Activated naive CD8-positive, alpha-beta T cell (primary cell): Measurements from ENCODE around the gene KRT3.

Source experiments
- H3K27ac Mint-ChIP-seq: one replicate; pipeline ENCODE4 v1.8.0; 2021; ENCODE audit warnings: mixed read lengths
- H3K27me3 Mint-ChIP-seq: one replicate; pipeline ENCODE4 v1.8.0; 2021; ENCODE audit warnings: mixed read lengths
- H3K36me3 Mint-ChIP-seq: one replicate; pipeline ENCODE4 v1.8.0; 2021; ENCODE audit warnings: mixed read lengths
- H3K4me1 Mint-ChIP-seq: one replicate; pipeline ENCODE4 v1.8.0; 2021; ENCODE audit warnings: low read depth, mixed read lengths
- H3K4me3 Mint-ChIP-seq: one replicate; pipeline ENCODE4 v1.8.0; 2021; ENCODE audit warnings: mild to moderate bottlenecking, mixed read lengths
- H3K9me3 Mint-ChIP-seq: one replicate; pipeline ENCODE4 v1.8.0; 2021; ENCODE audit warnings: low read depth, mixed read lengths

Gene KRT3

DNA sequence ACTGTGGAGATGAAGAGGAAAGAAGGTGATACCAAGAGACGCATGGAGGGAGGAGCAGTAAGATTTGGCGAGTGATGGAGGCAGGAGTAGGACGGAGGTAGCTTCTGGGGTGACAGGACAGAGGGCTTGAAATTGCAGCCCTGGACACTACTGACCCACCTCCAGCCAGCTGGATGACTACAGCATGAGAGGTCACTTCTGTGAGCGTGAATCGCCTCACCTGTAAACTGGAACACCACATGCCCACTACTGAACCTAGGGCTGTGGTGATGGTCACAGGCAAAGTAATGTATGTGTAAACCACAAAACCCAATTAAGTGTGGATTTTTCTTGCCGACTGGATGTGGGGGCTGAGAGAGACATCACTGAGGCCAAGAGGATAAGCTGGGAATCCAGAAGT lies 24.6 kb upstream of the KRT3 start:
- Mint-ChIP-seq H3K4me1 (peaks cover 18% of the 10 kb centered on the region), H3K9me3 (no peaks in the 10 kb centered on the region), H3K4me3 (no peak overlapping the region), H3K36me3 (no peaks in the 10 kb centered on the region), H3K27me3 (no peaks in the 10 kb centered on the region), H3K27ac (no peak overlapping the region)

DNA sequence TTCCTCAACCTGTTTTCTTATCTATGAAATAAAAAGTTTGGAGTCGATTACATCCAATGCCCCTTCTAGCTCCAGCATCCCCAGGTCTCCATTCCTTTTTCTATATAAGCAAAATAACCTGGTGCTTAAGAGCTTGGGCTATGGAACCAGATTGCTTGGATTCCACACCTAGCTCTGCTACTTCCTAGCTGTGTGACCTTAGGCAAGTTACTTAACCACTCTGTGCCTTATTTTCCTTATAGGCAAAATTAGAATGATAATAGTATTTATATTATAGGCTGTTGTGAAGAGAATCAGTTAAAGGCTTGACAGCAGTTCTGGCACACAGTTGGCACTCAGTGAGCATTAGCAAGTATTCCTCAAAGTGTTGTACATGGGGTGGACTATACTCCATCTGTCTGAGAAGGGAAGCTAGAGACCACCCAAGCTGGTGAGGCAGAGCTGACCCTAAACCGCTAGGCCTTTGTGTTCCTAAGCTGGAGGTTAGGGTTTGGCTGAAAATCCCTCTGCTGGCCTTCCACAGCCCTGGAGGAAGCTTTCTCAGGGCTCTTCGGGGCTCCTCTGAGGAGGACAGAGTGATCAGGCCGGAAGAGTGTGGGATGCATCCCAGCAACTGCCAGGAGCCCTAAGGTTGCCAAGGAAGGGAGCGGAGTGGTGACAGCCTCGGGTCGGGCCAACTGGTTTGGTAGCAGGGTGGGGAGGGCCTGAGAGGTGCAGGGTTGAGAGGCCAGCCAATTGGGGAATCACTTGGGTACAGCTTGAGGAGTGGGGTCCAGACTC lies 24.0 kb upstream of the KRT3 start:
- Mint-ChIP-seq H3K27ac (no peak overlapping the region), H3K4me3 (no peak overlapping the region), H3K36me3 (no peaks in the 10 kb centered on the region), H3K4me1 (peaks cover 18% of the 10 kb centered on the region), H3K9me3 (no peaks in the 10 kb centered on the region), H3K27me3 (no peaks in the 10 kb centered on the region)

DNA sequence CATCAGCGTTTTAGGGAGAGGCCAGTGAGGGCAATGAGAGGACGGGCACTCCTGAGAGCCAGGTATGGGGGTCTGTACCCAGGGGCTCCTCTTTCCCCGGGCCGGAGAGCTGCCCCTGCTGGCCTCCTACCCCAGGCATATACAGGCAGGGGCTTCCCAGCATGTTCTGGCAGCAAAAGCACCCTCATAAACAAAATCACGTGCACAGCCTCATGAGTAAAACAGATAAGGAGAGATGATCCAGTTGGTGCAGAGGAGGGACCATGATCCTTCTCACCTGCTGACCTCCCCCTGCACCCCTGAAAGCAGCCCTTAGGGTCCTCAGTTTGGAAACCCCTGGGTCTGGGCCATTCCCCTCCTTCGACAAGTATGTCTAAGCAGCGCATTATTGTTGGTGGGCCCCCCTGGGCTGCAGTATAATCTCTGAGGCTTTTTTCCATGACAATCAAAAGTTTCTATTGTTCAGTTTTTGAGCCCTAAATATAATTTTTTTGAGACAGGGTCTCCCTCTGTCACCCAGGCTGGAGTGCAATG lies 23.0 kb upstream of the KRT3 start:
- no peaks in the 10 kb centered on the region for H3K27me3 Mint-ChIP-seq
- H3K36me3 Mint-ChIP-seq: no peaks in the 10 kb centered on the region
- no peak overlapping the region for H3K4me3 Mint-ChIP-seq
- no peak overlapping the region for H3K27ac Mint-ChIP-seq
- H3K4me1 Mint-ChIP-seq: peaks cover 18% of the 10 kb centered on the region
- no peaks in the 10 kb centered on the region for H3K9me3 Mint-ChIP-seq

DNA sequence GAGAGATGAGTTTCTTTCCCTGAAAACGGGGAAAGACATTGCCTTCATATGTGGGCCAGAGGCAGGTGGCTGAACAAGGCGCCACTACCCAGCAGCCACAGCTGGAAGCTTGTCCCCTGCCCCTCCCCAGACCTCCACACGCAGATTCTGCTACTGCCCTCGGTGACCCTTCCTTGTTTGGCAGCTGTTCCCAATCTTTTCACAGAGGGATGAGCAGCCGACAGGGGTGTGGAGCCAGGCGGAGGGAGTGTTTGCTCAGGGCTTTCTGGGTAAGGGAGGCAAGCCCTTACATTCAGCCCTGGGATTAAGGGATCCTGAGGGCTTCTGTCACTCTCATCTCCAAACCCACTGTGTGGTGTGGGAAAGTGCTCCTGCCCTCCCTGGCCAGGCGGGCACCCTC lies 22.5 kb upstream of the KRT3 start:
- H3K27ac Mint-ChIP-seq: no peak overlapping the region
- no peaks in the 10 kb centered on the region for H3K27me3 Mint-ChIP-seq
- H3K4me3 Mint-ChIP-seq: no peak overlapping the region
- no peaks in the 10 kb centered on the region for H3K36me3 Mint-ChIP-seq
- H3K9me3 Mint-ChIP-seq: no peaks in the 10 kb centered on the region
- H3K4me1 Mint-ChIP-seq: peaks cover 18% of the 10 kb centered on the region

DNA sequence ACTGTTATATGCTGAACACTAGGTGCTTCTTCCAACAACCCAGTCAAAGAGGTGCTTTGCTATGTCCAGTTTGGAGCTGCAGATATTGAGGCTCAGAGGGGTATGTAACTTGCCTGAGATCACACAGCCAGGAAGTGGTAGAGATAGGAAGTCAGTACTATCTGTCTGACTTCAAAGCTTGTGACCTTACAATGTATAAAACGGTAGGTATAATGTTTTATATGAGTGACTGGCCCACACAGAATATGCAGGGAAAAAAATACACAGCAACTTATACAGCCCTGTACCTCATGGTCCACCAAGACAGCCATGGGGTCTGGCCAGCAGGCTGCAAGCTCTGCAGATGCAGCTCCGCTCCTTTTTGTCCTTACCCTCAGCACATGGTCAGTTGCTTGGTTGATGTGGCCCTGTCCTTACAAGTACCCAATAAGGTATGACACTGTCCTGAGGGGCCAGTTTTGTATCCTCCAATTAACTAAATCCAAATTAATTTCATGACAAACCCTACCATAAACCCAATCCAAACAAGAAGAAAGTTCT lies 21.9 kb upstream of the KRT3 start:
- no peaks in the 10 kb centered on the region for H3K27me3 Mint-ChIP-seq
- H3K9me3 Mint-ChIP-seq: no peaks in the 10 kb centered on the region
- H3K4me1 Mint-ChIP-seq: peaks cover 18% of the 10 kb centered on the region
- H3K27ac Mint-ChIP-seq: no peak overlapping the region
- H3K4me3 Mint-ChIP-seq: no peak overlapping the region
- H3K36me3 Mint-ChIP-seq: no peaks in the 10 kb centered on the region

DNA sequence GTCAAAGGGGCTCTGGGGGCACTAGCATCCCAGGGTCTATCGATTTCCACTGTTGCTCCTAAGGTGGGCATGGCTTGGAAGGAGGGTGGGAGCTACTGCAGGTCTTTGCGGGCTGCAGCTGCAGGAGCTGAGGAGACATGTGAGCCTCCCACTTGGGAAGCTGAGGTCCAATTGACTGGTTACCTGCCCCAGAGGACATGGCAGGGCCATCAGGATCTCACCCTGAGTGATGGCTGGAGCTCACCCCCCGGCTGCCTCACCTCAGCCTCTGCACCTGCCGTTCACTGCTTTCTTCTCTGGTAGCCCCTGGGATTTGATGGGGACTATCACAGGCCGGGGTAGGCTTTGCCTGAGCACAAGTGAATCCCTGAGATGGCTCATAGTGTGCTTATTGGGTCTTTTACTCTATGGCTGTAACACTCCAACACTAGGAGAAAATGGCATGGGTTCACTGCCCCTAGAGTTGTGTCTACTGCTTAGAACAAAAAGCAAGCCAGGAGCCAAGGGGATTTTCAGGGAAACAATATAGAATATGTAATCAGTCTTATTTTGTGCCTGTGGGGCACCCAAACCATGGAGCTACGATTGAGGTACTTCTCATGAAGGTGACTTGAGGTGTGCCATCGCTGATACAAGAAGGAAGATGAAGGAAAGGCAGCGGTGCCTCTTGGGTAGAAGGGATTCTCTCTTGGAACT lies 21.2 kb upstream of the KRT3 start:
- peaks cover 18% of the 10 kb centered on the region for H3K4me1 Mint-ChIP-seq
- no peaks in the 10 kb centered on the region for H3K27me3 Mint-ChIP-seq
- no peaks in the 10 kb centered on the region for H3K9me3 Mint-ChIP-seq
- H3K36me3 Mint-ChIP-seq: no peaks in the 10 kb centered on the region
- H3K4me3 Mint-ChIP-seq: no peak overlapping the region
- no peak overlapping the region for H3K27ac Mint-ChIP-seq

DNA sequence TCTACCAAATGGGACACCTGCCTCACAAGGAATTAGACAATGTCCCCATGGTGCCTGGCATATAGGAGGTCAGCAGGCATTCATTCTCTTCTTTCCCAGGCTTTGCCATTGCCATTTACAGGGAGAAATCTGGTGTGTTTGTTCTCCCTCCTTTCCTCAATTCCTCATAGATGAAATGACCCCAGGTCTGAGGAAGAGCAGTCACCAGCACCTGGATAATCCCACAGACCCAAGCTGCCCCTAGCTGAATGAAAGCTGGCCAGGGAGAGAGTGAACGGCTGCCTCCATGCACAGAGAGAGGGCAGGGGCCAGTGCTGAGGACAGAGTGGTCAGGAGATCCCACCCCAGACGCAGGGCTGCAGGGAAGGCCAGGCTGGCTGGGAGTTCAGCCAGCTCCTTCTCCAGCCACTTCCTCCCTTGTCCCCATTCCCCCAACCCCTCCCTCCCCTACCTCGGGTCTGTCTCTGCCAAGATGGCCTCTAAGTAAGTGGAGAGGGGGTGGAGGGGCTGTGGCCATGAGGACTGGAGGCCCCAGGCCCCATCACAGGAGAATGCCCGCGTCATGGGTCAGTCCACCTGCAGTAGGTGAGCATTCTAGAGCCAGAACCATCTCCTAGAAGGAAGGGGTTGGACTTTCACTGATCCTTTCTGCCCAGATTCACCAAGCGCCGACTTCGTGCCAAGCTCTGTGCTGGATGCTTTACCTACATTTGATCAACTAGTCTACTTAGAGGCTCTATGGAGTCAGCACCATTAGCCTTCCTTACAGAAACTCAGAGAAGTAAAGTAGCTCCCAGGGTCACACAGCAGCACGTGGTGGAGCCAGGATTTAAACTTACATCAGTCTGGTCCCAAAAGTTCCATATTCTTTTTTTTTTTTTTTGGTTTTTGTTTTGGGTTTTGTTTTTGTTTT lies 20.0 kb upstream of the KRT3 start:
- Mint-ChIP-seq H3K36me3 (no peaks in the 10 kb centered on the region), H3K27me3 (no peaks in the 10 kb centered on the region), H3K27ac (no peak overlapping the region), H3K4me1 (peaks cover 16% of the 10 kb centered on the region), H3K9me3 (no peaks in the 10 kb centered on the region), H3K4me3 (no peak overlapping the region)

DNA sequence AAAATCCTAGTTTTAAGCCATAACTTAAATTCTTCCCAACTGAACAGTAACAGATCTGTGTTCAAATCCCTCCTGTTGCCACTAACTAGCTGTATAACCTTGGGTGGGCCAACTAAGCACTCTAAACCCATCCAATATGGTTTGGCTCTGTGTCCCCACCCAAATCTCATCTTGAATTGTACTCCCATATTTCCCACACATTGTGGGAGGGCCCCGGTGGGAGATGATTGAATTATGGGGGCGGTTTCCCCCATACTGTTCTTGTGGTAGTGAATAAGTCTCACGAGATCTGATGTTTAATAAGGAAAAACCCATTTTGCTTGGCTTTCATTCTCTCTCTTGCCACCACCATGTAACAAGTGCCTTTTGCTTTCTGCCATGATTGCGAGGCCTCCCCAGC lies 19.2 kb upstream of the KRT3 start:
- Mint-ChIP-seq H3K36me3 (no peaks in the 10 kb centered on the region), H3K27ac (no peak overlapping the region), H3K4me3 (no peak overlapping the region), H3K9me3 (no peaks in the 10 kb centered on the region), H3K27me3 (no peaks in the 10 kb centered on the region), H3K4me1 (peaks cover 16% of the 10 kb centered on the region)

DNA sequence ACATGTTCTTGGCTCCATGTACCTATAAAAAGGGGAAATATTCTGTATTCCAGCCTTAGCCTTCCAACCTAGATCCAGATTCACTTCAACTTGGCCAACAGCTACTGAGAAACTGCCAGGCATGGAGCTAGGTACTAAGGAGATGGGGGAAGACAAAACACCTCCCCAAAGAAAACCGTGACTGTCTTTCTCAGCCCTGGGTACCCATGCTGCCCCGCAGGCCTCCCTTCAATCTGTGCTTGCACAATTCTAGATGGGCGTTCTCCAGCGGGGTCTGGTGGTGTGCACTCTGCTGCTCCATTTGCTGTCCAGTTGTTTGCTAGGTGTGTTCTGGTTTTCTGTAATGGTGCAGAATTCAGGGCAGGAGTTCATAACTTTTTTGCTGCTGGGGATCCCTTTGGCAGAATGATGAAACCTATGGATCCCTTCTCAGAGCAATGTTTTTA lies 18.8 kb upstream of the KRT3 start:
- Mint-ChIP-seq H3K4me1 (peaks cover 16% of the 10 kb centered on the region), H3K9me3 (no peaks in the 10 kb centered on the region), H3K27me3 (no peaks in the 10 kb centered on the region), H3K36me3 (peaks cover 1% of the 10 kb centered on the region), H3K27ac (no peak overlapping the region), H3K4me3 (no peak overlapping the region)

DNA sequence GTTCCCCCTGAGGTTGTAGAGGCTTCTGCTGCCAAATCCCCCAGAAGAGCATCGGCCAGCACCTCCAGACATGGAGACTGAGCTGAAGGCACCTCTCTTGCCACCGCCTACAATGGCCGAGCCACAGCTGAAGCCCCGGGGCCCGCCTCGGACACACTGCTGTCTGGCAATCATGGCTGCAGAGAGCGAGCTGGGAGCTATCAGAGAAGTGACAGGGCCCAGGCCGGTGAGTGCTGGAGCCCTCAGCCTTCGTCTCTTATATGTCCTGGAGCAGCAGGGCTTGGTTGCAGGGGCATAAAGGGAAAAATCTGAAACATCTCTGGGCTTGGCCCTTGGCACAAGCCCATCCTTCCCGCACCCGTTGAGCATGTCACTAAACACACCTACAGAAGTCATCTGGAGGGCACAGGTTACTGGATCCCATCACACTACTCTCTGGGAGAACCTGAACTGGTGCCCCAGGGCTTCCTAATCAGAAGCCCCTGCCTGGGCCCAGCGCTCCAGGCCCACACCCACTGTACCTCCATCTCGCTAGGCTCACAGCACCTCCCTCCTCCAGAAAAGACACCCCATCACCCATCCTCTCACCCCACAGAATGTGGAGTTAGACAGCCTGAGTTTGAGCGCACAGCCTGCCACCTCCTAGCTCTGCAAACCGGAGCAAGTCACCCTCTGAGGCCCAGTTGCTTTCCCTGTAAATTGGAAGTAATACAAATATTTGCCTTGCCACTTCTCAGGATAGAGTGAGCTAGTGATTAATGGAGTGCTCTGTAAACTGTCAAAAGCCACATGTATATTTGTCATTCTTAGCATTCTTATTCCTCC lies 18.2 kb upstream of the KRT3 start, which contains the start of gene KRT4:
Gene KRT4, minus strand, starts transcription at position 232 of the 825 bp plus-strand sequence. Its CDS starts 58 bp downstream, at position 174.
- peaks cover 14% of the 10 kb centered on the region for H3K4me1 Mint-ChIP-seq
- H3K27ac Mint-ChIP-seq: no peak within 1 kb of the TSS

DNA sequence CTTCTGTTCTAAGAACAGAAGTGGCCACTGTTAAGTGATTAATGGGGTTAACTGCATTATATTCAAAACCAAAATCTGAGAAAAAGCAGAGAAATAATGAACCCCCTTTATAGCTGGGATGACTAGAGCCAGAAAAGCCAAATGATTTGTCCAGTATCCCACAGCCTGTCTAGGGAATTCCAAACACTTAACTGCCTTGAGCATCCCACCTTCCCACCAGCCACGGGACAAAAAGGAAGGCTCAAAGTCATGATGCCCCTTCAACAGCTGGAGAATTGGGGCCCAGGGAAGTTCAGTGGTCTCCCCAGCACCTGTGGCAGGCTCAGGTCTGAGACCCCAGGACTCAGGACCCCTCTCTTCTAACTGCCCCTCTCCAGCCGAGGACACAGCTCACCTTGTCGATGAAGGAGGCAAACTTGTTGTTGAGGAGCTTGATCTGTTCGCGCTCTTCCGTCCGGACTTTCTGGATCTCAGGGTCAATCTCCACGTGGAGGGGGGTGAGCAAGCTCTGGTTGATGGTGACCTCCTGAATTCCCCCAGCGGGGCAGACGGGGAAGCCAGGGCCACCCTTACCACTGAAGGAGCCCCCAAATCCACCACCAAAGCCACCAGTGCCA lies 17.4 kb upstream of the KRT3 start:
- Mint-ChIP-seq H3K4me3 (no peak overlapping the region), H3K36me3 (peaks cover 3% of the 10 kb centered on the region), H3K27ac (no peak overlapping the region), H3K9me3 (no peaks in the 10 kb centered on the region), H3K4me1 (peaks cover 12% of the 10 kb centered on the region), H3K27me3 (no peaks in the 10 kb centered on the region)

More for the DNA sequence above, 18.2 kb upstream of the KRT3 start, which contains the start of gene KRT4:
- Mint-ChIP-seq H3K9me3 (no peaks in the 10 kb centered on the region), H3K36me3 (peaks cover 3% of the 10 kb centered on the region), H3K4me3 (no peak within 1 kb of the TSS), H3K27me3 (no peaks in the 10 kb centered on the region)

DNA sequence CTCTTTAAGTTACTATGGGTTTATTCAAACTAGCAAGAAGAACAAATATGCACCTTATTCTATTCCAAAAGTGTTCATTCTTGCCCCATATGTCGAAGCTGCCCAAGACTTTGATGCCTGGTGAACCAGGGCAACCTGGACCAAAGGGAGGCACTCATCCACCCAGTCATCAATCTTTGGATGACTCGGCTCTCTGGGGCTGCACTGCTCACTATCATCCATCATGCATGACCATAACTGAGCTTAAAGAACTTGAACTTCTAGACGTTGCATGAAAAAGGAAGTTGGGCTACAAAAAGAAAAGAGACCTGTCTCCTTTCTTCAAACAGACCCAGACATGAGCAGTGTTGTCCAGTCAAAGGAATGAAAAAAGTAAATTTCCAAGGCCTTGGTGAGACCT lies 16.8 kb upstream of the KRT3 start:
- Mint-ChIP-seq H3K4me3 (no peak overlapping the region), H3K4me1 (peaks cover 7% of the 10 kb centered on the region), H3K9me3 (no peaks in the 10 kb centered on the region), H3K36me3 (peaks cover 3% of the 10 kb centered on the region), H3K27ac (no peak overlapping the region), H3K27me3 (no peaks in the 10 kb centered on the region)

DNA sequence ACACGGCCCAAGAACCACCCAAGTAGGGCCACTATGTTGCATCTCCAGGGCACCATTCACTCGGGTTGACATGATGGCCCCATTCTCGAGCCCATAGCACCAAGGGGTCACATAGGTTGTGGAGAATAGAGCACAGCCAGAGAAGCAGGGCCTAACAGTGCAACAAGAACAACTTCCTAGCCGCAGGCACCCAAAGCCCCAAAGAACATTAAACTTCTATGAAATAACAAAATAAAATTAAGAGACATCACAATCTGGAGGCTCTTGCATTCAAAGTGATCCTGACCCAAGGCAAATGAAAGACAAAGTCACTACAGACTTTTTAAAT lies 16.1 kb upstream of the KRT3 start:
- H3K9me3 Mint-ChIP-seq: no peaks in the 10 kb centered on the region
- H3K36me3 Mint-ChIP-seq: peaks cover 3% of the 10 kb centered on the region
- H3K4me1 Mint-ChIP-seq: no peaks in the 10 kb centered on the region
- no peak overlapping the region for H3K4me3 Mint-ChIP-seq
- H3K27me3 Mint-ChIP-seq: no peaks in the 10 kb centered on the region
- no peak overlapping the region for H3K27ac Mint-ChIP-seq
